Loucy (cell line): Measurements from ENCODE around the gene BCLAF1.

ENCODE experiments used
- CTCF ChIP-seq: fragments of 200-600 bp; sonication (generic); conservative IDR thresholded peaks from 2 replicates; pipeline ENCODE4 v1.5.1; 2014; ENCODE audit warnings: mild to moderate bottlenecking, antibody characterized with exemption, low read length
- EZH2phosphoT487 ChIP-seq: fragments of 200-600 bp; IDR thresholded peaks from 2 replicates; pipeline ENCODE4 v1.6.1; 2018; ENCODE audit warnings: antibody characterized with exemption, mild to moderate bottlenecking, moderate library complexity, borderline replicate concordance

GRCh38 chr6:136236466-136237293, 53.0 kb downstream of the BCLAF1 start:
- TF ChIP-seq CTCF (no peak), EZH2phosphoT487 (no peak)
